Epithelial cell of proximal tubule (primary cell): ENCODE results near the gene CA9. TPM values are rescaled to one million over a fixed set of nuclear protein-coding genes. Genes with fewer than 3 reads are reported as not detected.
A peak's percentile ranks its signal among the peaks of the same experiment; 100 is the strongest.

Source experiments
- DNase-seq: peaks from one replicate; pipeline ENCODE4 v3.0.0-alpha.2; 2011; ENCODE audit warnings: low read depth
- H3K4me3 ChIP-seq: 2 replicates; pipeline ENCODE4 v1.5.1; 2011; ENCODE audit warnings: low read depth, mild to moderate bottlenecking, low read length
- total RNA-seq: library from RNA; depleted of rRNA; stranded (reverse); fragments of >200 nt; gene quantifications from 2 replicates; pipeline ENCODE4 v1.2.3, GENCODE V29; 2015
- TF ChIP-seq, protein P1 (sequence below): conservative IDR thresholded peaks from 2 replicates; pipeline ENCODE4 v1.5.1; 2012; ENCODE audit warnings: low read depth, mild to moderate bottlenecking, low read length

Gene CA9
- total RNA-seq, 1 donor from 2014 or later = not detected

GRCh38 chr9:35650341-35651158 lies 23.2 kb upstream of the CA9 start, which contains the start of gene SIT1:
Gene SIT1 (minus strand): TSS chr9:35650931. CDS start chr9:35650853, 78 bp downstream.
- TF ChIP-seq, protein P1, sequence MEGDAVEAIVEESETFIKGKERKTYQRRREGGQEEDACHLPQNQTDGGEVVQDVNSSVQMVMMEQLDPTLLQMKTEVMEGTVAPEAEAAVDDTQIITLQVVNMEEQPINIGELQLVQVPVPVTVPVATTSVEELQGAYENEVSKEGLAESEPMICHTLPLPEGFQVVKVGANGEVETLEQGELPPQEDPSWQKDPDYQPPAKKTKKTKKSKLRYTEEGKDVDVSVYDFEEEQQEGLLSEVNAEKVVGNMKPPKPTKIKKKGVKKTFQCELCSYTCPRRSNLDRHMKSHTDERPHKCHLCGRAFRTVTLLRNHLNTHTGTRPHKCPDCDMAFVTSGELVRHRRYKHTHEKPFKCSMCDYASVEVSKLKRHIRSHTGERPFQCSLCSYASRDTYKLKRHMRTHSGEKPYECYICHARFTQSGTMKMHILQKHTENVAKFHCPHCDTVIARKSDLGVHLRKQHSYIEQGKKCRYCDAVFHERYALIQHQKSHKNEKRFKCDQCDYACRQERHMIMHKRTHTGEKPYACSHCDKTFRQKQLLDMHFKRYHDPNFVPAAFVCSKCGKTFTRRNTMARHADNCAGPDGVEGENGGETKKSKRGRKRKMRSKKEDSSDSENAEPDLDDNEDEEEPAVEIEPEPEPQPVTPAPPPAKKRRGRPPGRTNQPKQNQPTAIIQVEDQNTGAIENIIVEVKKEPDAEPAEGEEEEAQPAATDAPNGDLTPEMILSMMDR = no peak
- H3K4me3 ChIP-seq = no peak within 1 kb of the TSS
- no peak for DNase-seq

- TF ChIP-seq, protein P1 = no peak
- no peak overlapping the region for H3K4me3 ChIP-seq
- DNase-seq = no peak
These were observed 21.5 kb upstream of the CA9 start for GRCh38 chr9:35651956-35652828.

GRCh38 chr9:35652829-35653209 lies 20.9 kb upstream of the CA9 start:
- DNase-seq = no peak
- TF ChIP-seq, protein P1 = no peak
- no peak overlapping the region for H3K4me3 ChIP-seq

GRCh38 chr9:35653611-35654010 lies 20.1 kb upstream of the CA9 start:
- H3K4me3 ChIP-seq = no peak overlapping the region
- no peak for DNase-seq

DNA sequence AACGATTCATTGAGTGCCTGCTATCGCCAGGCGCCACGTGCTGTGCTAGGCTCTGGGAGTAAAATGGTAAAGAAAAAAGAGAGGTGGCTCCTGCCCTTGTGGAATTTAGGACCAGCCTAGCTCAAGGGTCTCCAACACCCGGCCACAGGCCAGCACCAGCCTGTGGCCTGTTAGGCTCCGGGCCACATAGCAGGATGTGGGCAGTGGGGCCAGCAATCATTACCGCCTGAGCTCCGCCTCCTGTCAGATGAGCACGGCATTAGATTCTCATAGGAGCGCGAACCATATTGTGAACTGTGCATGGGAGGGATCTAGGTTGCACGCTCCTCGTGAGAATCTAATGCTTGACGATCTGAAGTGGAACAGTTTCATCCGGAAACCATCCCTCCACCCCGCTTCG lies 17.4 kb upstream of the CA9 start:
- no peak overlapping the region for H3K4me3 ChIP-seq
- no peak for DNase-seq
- TF ChIP-seq, protein P1 = no peak

More at GRCh38 chr9:35653611-35654010, 20.1 kb upstream of the CA9 start:
- TF ChIP-seq, protein P1 = no peak

GRCh38 chr9:35656831-35657545 lies 16.7 kb upstream of the CA9 start:
- peak overlapping the region; percentile 42 for H3K4me3 ChIP-seq
- TF ChIP-seq, protein P1 = no peak
- DNase-seq = no peak
